GM11168 (cell line): ENCODE measurements around the gene FHOD1.

Experiments used
- in situ Hi-C: fragments of 300-500 bp; cut with MboI; formaldehyde crosslinking; loops from one replicate; pipeline ENCODE4 v1.12.0; 2022; ENCODE audit warnings: low sequenced_read_pairs; ENCODE audit not compliant: unreplicated experiment

The FHOD1 gene

DNA sequence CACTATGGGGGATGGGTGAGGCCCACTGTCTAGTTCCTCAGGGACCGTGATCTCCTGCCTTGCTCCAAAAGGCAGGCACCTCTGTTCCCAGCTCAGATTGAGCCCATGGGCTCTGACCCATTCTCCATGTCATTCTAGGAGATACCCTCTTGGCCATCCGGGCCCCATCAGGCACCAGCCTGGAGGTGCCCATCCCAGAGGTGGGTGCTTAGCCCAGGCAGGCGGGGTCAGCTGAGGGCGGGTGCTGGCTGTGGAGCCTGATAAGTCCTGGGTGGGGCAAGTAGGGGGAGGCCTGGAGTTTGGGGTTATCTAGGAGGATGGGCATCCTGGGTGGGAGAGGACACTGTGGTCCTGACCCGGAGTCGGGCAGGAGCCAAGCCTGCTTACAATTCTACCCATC, 53.0 kb downstream of the FHOD1 start:
- in situ Hi-C loops = no loop called here

DNA sequence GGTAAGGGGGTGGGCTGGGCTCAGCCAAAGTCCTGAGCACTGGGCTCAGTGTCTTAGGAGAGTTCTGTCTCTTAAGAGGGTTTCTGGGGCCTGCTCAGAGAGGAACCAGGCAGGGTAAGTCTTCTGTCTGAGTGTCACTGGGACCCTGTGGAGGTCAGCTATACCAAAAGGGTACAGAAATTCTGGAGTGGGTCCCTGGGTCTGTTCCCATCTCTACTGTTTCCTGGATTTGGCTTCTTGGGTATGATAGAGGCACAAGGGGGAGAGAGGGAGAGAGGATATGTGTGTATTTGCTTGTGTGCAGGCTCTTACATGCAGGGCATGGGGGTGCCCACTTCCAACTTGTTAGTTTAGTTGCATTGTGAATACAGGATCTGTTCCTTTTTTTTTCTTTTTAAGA, 53.7 kb downstream of the FHOD1 start:
- in situ Hi-C loops = no loop called here

DNA sequence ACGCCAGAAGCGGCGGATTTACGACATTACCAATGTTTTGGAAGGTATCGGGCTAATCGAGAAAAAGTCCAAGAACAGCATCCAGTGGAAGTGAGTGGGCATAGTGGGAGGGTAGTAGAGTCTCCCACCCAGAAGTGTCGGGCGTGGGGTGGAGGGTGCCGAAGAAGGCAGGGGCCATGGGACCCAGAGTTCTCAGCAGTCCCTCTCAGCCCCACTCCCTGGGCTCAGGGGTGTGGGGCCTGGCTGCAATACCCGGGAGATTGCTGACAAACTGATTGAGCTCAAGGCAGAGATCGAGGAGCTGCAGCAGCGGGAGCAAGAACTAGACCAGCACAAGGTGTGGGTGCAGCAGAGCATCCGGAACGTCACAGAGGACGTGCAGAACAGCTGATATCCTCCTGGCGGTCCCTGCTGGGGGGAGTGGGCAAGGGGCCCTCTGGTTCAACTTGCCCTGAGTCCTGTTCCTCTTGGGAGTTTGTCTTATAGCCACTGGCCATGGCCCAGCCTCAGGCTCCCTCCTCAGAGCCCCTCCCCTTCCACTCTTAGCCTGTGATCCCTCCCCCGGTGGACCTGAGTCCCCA, 54.4 kb downstream of the FHOD1 start:
- in situ Hi-C loops = no loop called here

DNA sequence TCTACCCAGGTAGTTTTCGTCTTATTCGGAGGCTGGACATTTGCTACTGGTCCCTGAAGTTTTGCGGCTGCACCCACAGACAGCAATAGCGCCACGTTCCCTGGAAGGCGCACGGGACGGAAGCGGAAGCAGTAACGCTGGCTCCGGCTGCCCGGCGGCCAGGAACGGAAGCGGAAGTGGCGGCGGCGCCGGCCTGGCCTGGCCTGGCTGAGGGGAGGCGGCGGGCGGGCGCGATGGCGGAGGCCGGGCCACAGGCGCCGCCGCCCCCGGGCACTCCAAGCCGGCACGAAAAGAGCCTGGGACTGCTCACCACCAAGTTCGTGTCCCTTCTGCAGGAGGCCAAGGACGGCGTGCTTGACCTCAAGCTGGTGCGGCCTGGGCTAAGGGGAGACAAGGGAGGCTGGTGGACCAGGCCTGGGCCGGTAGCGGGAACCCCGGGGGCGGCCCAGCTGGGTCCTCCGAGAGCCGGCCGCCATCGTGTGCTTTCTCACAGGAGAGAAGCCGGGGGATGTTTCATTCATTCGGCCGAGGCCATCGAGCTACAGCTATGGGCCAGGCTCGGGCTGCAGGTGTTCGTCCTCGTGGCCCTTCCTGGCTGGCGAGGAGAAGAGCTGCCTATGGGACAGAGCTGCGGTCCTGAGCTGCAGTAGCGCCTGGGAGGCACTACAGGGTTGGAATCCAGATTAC, 55.1 kb downstream of the FHOD1 start, which contains the start of gene E2F4:
Gene E2F4, plus strand, starts transcription at position 161 of the 687 bp plus-strand sequence. Its CDS starts 73 bp downstream, at position 234.
- in situ Hi-C loops = no loop called here

DNA sequence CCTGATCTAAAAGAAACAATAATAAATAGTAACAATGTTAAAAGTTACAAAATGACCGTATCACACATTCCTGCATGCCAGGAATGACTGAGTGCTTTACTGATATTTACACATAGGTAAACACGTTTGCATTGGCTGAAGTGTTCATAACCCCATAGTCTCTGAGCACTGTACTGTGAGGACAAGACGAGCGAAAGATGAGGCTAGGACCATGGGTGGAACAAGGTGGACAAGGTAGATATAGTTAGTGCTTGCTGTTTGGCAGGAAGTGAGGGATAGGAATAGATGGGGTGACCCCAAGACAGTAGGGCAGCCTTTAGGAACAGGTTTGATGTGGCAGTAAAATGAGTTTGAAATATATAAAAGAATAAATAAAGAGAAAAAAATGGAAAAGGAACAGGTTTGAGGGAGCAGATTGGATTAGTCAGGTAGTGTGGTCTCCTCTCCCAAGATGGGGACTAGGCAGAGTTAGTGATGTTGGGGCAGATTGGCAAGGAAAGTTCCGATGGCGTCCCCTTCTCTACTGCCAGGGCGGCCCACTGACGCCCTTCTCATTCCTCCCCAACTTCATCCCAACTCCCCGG, 55.8 kb downstream of the FHOD1 start:
- in situ Hi-C loops = no loop called here

DNA sequence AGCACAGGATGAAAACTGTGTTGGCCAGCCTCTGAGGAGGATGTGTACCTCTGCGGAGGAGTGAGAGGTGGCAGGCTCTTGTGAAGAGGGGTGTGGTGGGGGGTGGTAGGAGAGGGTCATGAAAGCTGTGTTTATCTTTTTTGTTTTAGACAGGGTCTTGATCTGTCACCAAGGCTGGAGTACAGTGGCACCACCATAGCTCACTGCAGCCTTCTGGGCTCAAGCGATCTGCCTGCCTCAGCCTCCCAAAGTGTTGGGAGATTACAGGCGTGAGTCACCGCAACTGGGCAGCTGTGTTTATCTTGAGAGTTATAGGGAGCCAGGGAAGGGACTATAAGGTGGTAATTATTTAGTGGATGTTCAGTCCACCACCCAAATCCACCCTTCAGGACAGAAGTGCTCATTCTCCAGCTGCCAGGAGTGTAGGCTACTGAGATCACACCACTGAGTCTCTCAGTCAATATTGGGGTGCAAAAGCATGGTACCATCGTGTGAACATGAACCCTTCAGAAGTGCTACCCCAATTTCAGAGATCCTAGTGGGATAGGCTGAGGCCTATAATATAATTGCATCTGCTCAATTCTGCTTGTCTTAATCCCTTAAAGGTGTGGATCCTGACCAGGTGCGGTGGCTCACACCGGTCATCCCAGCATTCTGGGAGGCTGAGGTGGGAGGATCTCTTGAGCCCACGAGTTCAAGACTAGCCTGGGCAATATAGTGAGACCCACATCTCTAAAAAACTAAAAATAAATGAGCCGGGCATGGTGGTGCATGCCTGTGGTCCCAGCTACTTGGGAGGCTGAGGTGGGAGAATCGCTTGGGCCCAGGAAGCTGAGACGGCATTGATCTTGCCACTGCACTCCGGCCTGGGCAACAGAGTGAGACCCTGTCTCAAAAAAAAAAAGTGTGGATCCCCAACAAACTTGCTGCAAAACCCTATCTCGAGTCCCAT, 56.6 kb downstream of the FHOD1 start:
- in situ Hi-C loops = no loop called here

DNA sequence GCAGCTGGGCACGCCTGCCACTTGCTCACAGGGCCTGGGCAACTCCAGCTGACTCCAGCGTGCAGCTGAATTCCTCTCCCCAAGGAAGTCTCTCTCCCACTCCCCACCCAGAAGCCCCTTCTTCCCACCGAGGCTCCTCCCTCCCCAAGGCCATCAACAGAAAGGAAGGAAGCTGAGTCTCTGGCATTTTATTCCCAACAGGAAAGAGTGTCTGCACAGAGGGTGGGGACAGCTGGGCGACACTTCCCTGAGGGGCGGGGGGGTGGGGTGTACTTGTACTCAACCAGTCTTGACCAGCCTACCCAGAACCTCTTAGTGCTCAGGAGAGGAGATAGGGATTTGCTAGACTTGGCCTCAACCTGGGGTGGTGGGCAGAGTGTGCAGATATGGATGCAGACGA, 57.2 kb downstream of the FHOD1 start, which contains the start of gene EXOC3L1:
Gene EXOC3L1, minus strand, starts transcription at position 96 of the 400 bp plus-strand sequence. CDS start 460 bp downstream, outside the sequence.
- in situ Hi-C loops = no loop called here

DNA sequence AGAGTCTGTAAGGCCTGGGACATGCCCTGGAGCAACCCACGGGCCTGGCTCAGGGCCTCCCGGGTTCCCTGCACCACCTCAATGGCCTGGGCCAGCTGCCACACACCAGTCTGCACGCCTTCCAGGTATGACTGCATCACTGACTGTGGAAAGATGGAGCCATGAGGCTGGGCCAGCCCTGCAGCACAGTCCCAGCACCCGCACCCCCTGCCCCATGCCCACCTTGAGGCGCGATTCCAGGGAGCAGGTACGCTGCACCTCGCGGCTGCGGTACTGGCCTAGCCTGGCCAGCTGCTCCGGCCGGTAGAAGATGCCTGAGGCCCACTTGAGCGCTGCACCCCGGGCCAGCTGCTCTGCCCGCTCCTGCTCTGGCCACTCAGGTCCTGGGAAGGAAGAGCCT, 58.5 kb downstream of the FHOD1 start:
- in situ Hi-C loops = no loop called here

DNA sequence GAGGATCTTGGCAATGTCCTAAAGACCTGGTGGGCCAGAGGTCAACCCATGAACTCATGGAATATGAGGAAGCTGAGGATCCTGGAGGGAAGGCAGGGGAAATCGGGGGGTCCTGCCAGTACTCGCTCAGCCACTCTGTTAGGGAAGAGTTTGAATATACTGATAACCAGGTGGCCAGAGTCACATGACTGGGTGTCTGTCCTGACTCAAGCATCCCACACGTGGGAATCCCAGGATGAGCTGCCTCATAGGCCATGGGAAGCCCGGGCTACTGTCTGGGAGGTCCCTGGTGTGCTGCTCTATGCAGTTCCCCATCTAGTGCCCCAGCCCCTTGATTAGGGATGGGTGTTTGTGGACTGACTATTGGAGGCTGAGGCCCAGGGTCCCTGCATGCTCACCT, 59.0 kb downstream of the FHOD1 start:
- in situ Hi-C loops = no loop called here

DNA sequence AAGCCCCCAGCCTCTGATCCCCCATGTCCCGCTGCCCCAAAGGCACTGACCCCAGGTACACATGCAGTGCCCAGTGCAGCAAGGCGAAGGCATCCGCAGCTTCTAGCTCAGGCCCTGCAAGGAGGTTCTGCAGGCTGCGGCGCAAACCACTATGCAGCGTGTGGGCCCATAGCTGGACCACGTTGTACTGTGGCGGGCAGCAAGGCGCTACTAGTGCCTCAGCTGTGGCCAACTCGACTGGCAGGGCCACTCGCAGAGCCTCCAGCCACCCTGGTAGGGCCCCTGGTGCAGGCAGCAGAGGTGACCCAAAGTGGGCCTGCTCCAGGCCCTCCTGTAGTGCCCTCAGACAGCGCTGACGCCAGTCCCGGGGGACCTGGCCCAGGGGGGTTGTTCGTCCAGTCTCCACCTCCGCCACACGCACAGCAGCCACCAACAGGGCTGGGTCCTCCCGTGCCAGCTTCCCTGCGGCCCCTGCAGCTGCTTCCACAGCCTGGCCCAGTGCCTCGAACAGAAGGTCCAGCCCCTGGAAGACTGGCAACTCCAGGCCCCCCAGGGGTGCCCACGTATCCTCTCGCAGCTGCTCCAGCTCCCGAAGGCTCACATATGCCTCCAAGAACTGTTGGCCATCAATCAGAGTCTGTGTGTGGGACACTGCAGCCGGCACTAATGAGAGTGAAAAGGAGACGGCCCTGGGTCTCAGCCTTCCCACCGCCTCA, 59.9 kb downstream of the FHOD1 start:
- in situ Hi-C loops = no loop called here

DNA sequence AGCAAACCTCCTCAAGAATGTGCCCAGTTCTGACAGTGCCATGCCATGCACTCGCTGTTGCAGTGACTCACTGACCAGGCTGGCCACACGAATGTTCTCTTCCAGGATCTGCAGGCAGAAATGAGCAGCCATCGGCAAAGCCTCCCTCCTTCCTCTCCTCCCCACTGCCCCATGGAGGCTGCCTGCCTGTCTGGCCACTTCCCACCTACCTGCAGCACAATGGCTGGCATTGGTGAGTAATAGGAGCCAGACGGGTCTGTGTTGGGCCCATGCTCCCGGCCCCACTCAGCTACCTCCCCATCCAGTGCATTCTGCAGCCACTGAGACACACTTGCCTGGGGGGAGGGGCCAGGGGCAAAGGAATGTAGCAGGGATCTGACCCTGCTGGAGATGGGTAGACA, 60.7 kb downstream of the FHOD1 start:
- in situ Hi-C loops = no loop called here

DNA sequence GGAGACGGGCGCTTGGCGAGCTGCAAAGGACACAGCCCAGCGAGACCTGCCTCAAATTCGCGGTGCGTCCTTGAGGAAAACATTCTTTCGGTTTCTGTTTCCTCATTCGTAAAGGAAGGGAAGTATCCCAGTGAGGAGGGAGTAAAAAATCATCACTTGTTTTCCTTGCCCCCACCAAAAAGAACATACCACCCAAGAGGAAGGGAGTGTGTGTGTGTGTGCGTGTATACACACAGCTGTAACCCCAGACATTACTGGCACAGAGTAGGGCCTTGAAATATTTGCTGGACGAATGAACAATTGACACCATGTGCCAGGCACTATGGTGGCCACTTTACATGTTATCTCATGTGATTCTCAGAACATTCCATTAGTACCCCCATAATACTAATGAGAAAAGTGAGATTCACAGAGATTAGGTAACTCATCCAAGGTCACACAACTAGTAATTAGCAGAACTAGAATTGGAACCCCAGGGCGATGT, 61.6 kb downstream of the FHOD1 start:
- in situ Hi-C loops = no loop called here

DNA sequence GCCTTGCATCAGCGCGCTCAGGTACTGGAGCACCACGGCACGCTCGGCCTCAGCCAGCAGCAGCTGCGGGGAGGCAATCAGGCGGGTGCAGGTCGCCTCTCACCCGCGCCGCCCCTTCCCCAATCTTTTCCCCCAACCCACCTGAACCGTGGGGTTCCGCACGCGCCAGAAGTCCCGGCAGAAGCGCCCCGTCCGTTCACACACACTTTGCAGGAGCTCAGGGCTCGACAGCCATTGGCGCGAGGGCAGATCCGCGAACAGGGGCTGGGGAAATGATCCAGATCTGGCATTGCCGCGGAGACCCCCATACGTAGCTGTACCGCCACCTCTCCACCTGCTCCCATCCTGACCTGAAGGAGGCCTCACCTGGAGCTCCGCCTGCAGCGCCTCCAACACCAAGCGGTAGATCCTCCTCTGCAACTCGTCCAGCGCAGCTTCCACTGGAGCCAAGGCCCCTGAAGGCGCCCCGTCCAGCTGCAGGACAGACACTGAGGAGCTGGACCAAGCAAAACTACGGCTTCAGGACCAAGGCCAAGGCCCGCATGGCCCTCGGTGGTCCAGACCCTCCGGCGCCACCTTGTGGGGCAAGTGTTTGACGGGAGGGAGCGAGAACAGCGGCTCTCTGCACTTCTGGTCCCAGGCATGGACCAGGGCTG, 62.2 kb downstream of the FHOD1 start:
- in situ Hi-C loops = no loop called here

DNA sequence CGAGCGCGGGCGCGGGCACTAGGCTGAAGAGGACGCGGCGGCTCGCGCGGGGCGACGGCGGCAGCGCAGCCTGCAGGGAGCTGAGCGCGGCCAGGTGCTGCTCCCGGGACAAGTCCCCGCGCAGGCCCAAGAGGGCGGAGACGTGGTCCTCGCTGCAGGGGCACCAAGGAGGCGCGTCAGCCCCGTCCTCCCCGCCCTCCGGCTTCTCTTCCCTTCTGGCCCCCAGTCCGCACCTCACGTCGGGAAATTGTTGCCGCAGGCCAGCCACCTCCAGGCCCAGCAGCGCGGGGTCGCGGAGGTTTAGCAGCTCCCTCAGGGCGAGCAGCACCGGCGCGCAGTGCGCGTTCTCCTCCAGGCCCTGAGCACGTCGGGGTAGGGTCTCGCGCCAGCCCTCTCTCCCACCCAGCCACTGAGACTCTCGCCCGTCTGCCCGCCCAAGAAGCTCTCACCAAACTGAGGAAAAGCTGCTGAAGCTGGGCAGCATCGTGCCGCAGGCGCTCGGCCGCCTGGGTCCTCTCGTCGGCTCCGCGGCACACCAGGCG, 62.8 kb downstream of the FHOD1 start:
- in situ Hi-C loops = no loop called here

DNA sequence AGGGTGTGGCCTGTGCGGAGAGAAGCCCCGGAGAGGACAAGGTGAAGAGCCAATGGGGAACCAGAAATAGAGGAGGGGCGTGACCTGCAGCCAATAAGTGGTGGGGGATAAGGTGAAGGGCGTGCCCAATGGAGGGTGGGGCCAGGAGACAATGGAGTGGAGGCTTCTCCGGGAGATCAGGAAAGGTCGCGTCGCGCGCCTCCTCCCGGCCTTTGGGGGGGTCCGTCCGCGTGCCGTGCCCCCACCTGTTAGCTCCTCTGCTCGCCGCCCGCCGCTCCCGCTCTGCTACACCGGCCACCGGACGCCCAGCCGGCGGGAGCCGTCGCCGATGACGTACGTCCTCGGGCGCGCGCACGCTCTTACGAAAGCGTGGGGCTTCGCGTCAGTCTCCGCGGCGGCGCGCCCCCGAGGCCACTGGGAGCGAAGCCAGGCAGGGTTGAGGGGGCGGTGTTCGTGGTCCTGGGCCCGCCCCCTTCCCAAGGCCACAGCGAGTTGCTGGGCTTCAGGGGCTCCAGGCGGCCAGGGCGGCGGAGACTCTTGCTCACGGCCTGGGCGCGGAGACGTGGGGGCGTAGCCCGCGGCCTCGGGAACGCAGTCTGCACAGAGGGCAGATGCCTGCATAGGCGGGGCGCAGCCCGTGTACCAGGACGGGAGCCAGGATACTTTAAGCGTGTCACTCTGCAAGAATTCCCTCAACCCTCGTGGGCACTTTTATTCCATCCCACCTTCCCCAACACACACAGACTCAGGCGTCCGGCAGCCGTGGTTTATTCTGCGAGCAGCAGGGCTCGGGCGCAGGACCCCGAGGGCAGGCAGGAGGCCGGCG, 63.4 kb downstream of the FHOD1 start, which contains the start of gene MATCAP1:
Gene MATCAP1, minus strand, starts transcription at position 337 of the 826 bp plus-strand sequence. CDS start 3,353 bp downstream, outside the sequence.
- in situ Hi-C loops = no loop called here

DNA sequence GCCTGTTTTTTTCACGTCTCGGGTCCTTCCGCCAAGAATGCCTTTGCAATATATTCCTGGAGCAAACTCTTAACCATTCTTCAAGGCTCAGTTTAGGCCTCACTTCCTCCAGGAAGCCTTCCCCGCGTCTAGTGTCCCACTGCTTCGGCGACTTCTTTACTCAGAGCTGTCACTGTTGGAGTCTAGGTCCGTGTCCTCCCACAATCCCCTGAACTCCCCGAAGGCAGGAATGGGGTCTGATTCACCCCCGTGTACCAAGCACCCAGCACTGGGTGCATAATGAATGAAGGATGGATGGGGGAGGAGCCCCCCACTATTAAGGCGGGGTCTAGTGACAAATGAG, 64.0 kb downstream of the FHOD1 start:
- in situ Hi-C loops = no loop called here

DNA sequence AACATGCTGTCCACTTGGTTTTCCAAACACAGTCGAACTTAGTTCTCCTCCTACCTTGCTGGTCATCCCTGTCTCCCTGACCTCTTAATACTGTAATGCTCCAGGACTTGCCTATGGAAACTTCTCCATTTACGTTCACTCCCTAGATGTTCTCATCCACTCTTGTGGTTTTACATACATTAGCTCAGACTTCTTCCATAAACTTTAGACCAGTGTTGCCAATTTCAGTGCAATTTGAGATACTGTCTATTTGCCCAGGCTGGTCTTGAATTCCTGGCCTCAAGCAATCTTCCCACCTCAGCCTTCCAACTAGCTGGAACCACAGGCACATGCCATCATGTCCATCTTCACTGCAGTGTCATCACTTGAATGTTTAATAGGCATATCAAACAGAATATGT, 65.0 kb downstream of the FHOD1 start:
- in situ Hi-C loops = no loop called here

DNA sequence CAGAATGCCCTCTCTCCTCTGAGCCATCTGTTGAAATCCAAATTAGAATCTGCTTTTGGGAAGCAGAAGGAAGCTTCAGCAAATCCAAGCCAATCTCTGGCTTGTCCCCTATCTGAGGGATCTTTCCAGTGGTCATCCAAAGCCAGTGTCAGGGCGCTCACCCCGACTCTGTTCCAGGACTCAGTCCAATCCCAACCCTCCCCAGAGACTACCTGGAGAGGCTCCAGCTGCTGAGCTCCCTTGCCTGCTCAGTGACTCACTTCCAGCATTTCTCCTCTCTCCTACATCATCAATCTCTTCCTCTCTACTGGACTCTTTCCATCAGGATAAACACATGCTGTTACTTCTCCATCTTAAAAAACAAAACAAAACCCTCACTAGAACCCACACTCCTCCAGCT, 65.9 kb downstream of the FHOD1 start:
- in situ Hi-C loops = no loop called here
